G401 (cell line): ENCODE data around the gene HCRTR2. TPM values are rescaled to one million over a fixed set of nuclear protein-coding genes. Genes with fewer than 3 reads are reported as not detected.
"Not testable (repeated sequence)": the region's sequence is repeated elsewhere in the genome, so short reads cannot be mapped to it uniquely, and the experiment has no call there.

Experiments used
- DNase-seq: peaks from one replicate; pipeline ENCODE4 v3.0.0-alpha.2; 2015; ENCODE audit warnings: low spot score
- in situ Hi-C: cut with HindIII; loops from 2 replicates; pipeline ENCODE4 v1.10.0; 2016; ENCODE audit warnings: low sequenced_read_pairs, mixed read lengths
- total RNA-seq: library from RNA; depleted of rRNA; stranded (reverse); fragments of >200 nt; shearing (Covaris generic); gene quantifications from 2 replicates; pipeline ENCODE4 v1.2.3, GENCODE V29; 2014

The HCRTR2 gene
- total RNA-seq, 1 experiment from 2014 or later: not detected

GRCh38 chr6:55208478-55209458 lies 34.5 kb downstream of the HCRTR2 start:
- in situ Hi-C loops: no loop called here
- no peak for DNase-seq

- no peak for DNase-seq
- in situ Hi-C loops: no loop called here
Observed at GRCh38 chr6:55210952-55211351, 36.6 kb downstream of the HCRTR2 start.

DNA sequence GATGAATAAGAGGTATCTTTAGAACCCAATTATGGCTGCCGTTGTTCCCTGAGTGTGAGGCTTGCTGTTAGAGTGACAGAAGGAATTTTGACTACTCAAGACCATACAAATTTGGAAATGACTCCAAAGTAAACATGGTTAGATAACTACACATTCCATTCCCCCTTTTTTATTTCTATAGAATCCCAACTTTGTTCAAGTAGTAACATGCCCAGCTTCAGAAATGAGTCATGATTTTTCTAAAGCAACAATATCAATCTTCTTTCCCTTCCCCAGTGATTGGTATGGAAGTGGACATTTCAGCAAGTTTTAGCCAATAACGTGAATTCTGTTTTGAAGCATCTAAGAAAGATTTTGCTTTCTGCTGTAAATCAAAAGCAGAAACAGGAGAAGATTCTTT lies 37.8 kb downstream of the HCRTR2 start:
- in situ Hi-C loops: no loop called here
- DNase-seq: no peak

DNA sequence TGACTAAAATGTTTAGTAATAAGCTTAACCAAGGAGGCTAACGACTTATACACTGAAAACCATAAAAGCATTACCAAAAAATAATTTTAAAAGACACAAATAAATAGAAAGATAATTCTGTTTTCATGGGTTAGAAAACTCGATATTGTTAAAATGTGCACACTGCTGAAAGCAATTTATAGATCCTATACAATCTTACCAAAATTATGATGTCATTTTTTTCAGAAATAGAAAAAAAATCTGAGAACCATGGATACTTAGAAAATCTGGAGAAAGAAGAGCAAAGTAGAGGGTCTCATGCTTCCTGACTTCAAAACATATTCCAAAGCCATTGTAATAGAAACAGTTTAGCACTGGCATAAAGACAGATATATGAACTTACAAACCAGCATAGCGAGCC lies 46.6 kb downstream of the HCRTR2 start:
- in situ Hi-C loops: no loop called here
- no peak for DNase-seq

DNA sequence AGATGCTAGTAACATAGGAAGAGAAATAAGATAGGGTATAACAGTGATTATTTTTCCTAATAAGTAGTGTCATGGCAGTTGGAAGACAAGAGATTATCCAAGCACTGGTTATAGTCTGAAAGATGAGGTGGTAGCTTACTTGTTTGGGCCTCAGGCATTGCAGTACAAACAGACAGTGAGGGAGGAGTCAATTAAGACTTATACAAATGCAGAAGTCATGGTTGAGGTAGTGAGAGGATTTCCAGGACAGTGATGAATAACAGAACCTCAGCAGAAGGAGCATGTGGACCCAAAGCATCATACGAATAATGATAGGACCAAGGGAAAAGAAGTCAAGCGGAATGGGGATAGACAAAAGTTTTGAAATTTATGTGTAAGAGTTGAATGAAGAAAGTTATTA lies 53.5 kb downstream of the HCRTR2 start:
- no peak for DNase-seq
- in situ Hi-C loops: no loop called here

DNA sequence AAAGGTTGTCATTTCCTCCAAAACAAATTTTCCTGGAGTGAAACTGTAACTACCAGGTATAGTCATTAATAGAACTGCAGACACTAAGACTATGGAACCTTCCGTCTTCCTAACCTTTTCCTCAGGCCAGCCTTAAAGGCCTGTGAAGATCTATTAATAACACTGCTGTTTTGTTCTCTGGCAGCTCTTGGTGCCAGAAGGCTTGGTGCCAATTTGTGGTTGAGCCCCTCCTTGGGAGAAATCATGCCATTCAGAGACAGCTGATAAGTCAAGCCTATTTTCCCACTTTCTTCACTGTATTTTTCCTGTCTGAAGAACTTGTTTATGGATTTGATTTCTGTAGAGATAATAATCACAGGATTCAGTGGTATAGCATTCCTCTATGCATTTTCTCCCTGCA lies 64.8 kb downstream of the HCRTR2 start:
- DNase-seq: no peak
- in situ Hi-C loops: no loop called here

DNA sequence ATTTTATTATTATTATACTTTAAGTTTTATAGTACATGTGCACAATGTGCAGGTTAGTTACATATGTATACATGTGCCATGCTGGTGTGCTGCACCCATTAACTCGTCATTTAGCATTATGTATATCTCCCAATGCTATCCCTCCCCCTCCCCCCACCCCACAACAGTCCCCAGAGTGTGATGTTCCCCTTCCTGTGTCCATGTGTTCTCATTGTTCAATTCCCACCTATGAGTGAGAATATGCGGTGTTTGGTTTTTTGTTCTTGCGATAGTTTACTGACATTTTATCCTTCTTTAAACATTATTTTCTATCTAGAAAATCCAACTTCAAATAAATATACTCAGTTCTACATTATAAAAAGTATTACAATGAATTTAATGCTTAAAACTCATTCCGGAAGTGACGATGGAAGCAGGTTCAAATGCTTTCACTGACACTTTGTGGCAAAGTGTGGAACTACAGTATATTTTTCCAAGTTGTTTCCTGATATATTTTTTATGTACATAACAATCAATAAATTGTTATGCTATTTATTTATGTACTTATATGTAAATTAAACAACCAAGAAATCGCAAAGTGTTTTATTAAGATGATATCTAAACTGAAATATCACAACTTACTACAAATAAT lies 66.8 kb downstream of the HCRTR2 start:
- DNase-seq, in situ Hi-C loops: not testable (repeated sequence)

DNA sequence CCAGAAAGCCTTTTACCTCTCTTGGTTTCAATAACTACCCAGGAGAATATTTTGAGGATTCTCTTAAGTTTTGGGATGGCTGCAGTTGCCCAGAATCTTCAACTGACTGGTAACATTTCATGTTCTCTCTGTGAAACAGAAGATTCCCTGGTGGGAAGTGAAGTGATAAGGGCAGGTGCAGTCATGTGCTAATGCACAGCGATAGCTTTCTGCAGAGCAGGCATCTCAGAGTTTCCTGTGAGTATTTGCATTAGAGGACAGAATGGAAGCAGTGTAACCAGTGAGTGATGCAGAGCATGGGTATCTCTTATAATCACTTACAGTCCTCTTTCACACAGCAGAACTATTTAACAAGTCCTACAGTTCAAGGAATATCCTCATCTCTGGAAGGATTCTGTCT lies 76.1 kb downstream of the HCRTR2 start:
- in situ Hi-C loops: no loop called here
- DNase-seq: no peak

- in situ Hi-C loops: no loop called here
- DNase-seq: no peak
Observed at GRCh38 chr6:55255113-55255512, 80.8 kb downstream of the HCRTR2 start.

DNA sequence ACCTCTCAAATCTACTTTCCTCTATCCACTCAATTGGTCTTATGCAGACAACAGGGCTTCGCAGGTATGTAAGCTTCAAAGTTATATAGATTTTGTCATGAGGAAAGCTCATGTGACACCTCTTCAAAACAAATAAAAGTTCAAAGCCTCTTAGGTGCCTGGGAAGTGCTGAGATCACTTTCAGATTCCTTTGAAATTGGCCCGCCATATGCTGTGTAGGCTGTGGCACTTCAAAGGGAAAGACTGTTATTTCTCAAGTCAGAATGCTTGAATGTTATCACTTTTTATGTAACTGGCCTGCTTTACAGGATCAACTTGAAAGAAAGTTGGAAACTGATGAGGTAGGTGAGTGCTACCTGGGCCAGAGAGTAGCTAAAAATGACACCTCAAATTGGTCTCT lies 85.9 kb downstream of the HCRTR2 start:
- no peak for DNase-seq
- in situ Hi-C loops: no loop called here

- in situ Hi-C loops: no loop called here
Observed at GRCh38 chr6:55265409-55266114, 91.2 kb downstream of the HCRTR2 start.

DNA sequence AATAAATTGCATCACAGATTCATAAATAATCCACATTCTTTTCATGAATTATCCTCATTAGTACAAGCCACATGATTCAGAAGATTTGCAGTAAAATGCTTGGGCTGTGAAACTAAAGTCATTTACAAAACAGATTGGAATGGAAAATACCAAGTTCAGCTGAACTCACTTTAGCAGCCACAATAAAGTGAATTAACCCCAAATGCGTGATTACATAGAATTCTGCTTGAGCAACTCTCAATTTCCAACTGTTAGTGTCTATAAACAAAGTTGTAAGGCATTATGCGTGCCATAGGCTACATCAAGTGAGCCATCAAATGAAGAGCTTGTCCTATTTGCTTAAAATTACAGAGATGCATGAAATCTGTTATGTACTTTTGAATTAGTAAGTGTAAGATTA lies 92.6 kb downstream of the HCRTR2 start:
- in situ Hi-C loops: no loop called here
- no peak for DNase-seq

More at GRCh38 chr6:55265409-55266114, 91.2 kb downstream of the HCRTR2 start:
- DNase-seq: no peak

GRCh38 chr6:55276745-55277530 lies 102.6 kb downstream of the HCRTR2 start:
- in situ Hi-C loops: no loop called here
- peak; percentile 68 for DNase-seq

DNA sequence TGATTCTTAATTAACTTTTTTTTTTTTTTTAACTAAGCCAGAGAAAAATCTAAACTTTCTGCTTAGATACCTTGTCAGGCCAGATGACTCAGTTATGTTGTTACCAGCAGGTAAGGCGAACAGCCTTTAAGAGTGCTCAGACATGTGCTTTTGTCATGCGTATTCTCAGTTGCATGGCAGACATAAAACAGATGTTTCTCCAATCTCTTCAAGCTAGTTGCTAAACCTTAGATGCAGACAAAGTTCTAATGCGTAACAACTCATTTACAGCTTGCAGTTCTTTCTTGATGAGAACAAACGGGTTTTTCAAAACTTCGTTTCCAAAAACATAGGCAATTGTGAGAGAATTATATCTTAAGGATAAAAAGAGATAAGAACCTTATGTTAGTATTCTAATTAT lies 103.3 kb downstream of the HCRTR2 start:
- in situ Hi-C loops: no loop called here

GRCh38 chr6:55281215-55281614 lies 106.9 kb downstream of the HCRTR2 start:
- in situ Hi-C loops: no loop called here
- no peak for DNase-seq

More for the DNA sequence above, 103.3 kb downstream of the HCRTR2 start:
- DNase-seq: no peak

- DNase-seq: no peak
- in situ Hi-C loops: no loop called here
Observed at GRCh38 chr6:55282115-55282514, 107.8 kb downstream of the HCRTR2 start.

GRCh38 chr6:55286824-55287223 lies 112.5 kb downstream of the HCRTR2 start:
- in situ Hi-C loops: no loop called here
- DNase-seq: no peak

DNA sequence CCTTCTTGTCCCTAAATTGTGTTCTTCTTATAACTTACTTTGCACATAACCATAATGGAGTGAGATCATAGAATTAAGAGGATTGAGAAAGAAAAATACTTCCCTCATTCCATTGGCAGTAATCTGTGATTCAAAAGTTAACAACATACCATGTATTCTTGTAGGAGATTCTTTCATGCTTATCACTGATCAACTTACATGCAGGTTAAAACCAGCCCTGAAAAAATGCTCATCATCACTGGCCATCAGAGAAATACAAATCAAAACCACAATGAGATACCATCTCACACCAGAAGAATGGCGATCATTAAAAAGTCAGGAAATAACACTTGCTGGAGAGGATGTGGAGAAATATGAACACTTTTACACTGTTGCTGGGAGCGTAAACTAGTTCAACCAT lies 116.4 kb downstream of the HCRTR2 start:
- in situ Hi-C loops: no loop called here

DNA sequence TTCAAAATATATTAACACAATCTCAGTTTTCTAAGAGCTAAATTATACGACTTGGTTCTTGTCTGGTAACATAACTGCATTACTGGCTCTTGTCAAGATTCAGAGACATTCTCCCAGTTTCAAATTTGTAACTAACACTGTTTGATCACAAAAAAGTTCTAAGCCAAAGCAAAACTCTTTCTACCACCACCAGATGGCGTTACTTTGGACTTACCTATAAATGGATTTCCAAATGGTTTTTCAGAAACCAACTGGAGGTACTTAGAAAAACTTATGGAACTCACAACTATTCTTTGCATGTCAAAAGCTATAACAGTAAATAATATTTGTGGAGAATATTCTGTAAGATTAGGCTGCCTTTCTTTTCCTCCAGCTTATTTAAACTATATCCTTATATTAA lies 118.8 kb downstream of the HCRTR2 start:
- in situ Hi-C loops: no loop called here
- DNase-seq: no peak

More for the DNA sequence above, 116.4 kb downstream of the HCRTR2 start:
- DNase-seq: no peak
